HG02798 (cell line): ENCODE data around the gene SCFD2.

Experiments
- ATAC-seq: cut with Tn5 transposase; IDR thresholded peaks from one replicate; pipeline ENCODE4 v1.9.1; 2021; ENCODE audit warnings: mild to moderate bottlenecking; ENCODE audit not compliant: unreplicated experiment, poor library complexity

The SCFD2 gene

GRCh38 chr4:53121264-53121865 lies 244.5 kb downstream of the SCFD2 start:
- ATAC-seq: no peak

DNA sequence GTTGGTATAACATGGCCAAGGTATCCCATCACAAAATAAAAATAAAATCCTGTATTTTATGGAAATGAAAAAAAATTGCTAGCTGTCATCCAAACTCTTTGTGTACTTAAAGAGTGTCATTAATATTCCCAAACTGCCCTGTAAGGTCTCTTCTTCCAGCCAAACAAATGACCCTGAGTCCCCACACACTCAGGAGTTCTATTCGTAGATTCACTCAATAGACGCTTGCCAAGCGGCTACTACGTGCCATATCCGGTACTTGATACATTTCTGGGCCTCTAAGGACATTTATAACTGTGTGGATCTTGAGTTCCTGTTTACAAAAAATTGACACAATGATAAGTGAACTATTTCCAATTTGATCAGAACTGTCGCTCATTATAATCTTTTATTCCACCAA lies 245.1 kb downstream of the SCFD2 start:
- ATAC-seq: no peak

GRCh38 chr4:53119680-53120079 lies 246.2 kb downstream of the SCFD2 start:
- no peak for ATAC-seq

DNA sequence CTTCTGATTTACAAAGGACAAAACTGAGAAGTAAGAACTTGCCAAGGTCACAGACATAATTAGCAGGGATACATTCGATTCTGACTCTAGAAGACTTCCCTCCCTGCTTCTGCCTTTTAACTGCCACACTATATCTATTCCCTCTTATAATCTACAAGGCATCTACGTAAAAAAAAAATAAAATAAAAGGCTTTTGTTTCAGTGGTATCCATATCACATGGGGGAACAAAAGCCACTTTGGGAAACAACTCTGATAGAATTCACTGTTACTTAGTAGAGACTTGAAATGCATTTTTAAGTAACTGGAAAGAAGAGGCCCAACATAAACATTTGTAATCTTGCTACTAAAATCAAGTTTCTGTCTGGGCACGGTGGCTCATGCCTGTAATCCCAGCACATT lies 247.2 kb downstream of the SCFD2 start:
- no peak for ATAC-seq

DNA sequence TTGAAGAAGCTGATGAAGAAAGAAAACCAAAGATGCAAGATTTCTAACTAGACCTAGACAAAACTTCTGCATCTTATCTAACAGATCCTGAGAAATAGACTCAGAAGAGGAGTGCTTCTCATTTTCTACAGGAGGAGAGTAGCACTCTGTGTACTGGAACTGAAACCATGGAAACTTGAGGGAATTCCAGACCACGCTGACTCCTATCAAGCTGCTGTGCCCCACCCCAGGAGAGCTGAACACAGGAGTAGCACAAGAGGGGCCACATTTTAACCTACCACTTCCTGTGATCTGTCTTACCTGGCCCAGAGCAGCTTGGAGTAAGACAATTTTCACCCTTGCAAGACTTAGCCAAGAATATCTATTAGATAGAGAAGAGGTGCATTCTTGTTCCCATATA lies 248.9 kb downstream of the SCFD2 start:
- no peak for ATAC-seq

GRCh38 chr4:53113431-53114225 lies 252.2 kb downstream of the SCFD2 start:
- ATAC-seq: no peak

GRCh38 chr4:53105313-53105712 lies 260.5 kb downstream of the SCFD2 start:
- ATAC-seq: no peak

GRCh38 chr4:53103481-53103880 lies 262.4 kb downstream of the SCFD2 start:
- ATAC-seq: no peak

DNA sequence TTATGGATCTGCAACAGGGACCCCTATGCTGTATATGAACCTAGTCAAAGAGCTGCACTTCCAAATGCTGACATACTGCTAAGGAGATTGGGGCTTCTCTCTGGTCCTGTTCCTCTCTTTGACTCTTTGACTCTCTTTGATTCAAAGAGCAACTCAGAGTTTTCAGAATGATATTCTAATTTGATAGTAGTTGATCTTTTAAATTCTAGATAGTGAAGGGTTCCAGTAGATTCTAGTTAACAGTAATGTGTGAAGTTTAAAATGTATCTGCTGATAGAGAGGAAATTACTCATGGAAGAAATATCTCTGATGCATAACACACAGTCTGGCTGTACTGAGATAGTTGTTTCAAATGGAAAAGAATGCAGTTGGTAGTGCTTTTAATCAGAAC lies 264.7 kb downstream of the SCFD2 start:
- no peak for ATAC-seq

- no peak for ATAC-seq
Observed at GRCh38 chr4:53100501-53101190, 265.2 kb downstream of the SCFD2 start.

- no peak for ATAC-seq
Observed at GRCh38 chr4:53098681-53099121, 267.2 kb downstream of the SCFD2 start.

- ATAC-seq: no peak
Observed at GRCh38 chr4:53094040-53094439, 271.8 kb downstream of the SCFD2 start.

DNA sequence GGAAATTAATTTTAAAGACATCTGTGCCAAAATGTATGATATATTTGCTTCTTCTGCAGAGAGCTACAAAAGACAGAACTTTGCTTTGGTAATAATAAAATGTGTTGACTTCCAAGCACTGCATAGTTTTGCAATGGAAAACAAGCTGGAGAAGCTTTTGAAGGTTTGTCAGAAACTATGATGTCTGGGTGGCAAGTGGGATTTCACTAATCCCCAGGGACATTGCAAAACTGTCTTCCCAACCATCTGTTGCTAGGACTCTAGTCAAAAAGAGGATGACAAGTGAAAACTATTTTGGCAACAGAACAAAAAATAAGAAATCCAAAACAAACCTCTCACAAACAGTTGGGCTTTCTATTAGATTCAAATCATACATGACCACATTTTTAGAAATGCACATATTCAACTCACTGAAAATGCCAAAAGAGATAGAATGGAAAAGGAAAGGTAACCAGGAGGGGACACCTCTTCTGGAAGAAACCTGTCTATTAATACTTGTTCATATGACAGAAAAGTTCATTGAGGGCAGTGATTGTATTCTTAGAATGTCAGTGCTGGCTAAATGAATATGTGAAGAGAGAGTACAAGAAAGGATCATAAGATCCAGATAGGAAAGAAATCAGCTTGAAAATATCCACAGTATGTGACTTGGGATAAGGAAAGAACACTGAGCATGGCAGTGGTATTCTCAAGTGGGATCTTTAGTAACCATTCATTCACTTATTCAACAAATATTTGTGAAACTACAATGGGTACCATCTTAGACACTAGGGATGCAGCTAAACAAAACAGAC lies 275.7 kb downstream of the SCFD2 start:
- no peak for ATAC-seq

GRCh38 chr4:53088152-53088551 lies 277.7 kb downstream of the SCFD2 start:
- ATAC-seq: no peak

- no peak for ATAC-seq
Observed at GRCh38 chr4:53076374-53076958, 289.4 kb downstream of the SCFD2 start.

DNA sequence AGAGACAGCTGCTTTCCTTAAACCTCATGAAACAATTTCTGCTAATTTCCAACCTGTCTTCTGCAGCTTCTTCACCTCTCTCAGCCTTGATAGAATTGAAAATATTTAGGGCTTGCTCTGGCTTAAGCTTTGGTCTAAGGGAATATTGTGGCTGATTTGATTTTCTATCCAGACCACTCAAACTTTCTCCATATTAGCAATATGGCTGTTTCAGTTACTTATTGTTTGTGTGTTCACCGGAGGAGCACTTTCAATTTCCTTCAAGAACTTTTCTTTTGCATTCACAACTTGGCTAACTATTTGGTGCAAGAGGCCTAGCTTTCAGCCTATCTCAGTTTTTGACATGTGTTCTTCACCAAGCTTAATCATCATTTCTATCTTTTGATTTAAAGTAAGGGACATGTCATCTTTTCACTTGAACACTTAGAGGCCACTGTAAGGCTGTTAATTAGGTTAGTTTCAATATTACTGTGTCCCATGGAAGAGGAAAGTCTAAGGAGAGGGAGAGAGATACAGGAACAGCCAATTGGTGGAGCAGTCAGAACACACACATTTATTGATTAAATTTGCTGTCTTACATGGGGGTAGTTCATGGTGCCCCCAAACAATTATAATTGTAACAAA lies 290.6 kb downstream of the SCFD2 start:
- no peak for ATAC-seq

DNA sequence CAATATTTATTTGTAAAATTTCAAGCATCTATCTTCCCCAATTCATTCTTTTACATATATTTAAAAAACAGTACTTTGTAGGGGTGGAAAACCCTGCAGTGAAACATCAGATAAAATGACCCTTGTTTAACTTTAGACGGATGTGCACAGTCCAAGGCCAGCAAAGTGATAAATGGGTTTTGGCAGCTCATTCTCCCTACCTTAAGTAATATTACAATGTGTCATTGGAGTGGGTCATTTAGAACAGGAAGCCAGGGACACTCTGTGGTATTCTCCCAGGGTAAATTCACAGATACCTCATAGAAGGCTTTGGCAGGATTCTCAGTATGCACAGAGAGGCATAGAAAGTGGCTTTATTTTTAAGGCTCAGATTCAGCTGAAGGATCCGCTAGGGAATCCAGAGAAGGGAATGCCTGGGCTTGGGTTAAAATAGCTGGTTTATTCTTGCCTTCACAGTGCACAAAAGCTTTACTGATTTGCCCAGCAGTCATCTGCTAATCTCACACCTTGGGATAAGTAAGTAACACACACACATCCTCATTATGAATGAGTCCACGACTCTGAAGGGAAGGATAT lies 297.0 kb downstream of the SCFD2 start:
- ATAC-seq: no peak

DNA sequence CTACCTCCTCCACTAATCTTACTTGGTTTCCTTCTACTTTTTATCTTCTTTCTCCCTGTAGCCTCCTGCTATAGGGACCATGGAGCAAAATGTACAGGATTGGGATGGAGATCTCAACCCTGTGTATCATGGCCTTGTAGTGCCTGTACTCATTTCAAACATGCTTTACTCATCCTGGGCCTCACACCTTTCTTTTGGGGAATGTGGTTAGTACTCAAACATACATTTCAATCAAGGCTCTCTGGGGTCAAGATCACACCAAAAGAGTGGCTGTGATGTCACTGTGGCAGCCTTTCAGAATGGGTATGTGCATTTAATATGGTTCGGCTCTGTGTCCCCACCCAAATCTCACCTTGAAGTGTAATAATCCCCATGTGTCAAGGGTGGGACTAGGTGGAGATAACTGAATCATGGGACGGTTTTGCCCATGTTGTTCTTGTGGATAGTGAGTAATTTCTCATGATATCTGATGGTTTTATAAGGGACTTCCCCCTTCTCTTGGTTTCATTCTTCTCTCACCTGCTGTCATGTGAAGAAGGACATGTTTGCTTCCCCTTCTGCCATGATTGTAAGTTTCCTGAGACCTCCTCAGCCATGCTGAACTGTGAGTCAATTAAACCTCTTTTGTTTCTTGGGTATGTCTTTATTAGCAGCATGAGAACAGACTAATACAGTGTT lies 298.6 kb downstream of the SCFD2 start:
- no peak for ATAC-seq

DNA sequence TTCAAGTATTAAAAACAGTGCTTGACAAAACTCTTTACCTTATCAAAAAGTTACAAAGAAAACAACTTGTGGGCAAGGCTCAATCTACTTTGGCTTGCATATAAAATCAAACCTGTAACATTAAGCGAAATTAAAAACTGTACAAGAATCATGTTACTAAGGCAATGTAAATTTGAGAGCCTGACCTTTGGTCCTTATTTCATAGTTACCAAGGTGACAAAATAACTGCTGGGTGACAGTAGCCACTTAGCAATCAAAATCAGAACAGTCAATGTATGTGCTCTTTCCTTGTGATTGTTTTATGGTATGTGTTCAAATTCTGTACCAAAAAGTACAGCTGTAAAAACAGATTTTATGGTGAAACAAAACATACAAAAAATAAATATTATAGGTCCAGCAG lies 299.7 kb downstream of the SCFD2 start:
- no peak for ATAC-seq
